HG03097 (cell line): Measurements from ENCODE around the gene ARHGAP26.
A peak's percentile ranks its signal among the peaks of the same experiment; 100 is the strongest.

Experiments used
- ATAC-seq: cut with Tn5 transposase; IDR thresholded peaks from one replicate; pipeline ENCODE4 v1.9.1; 2021; ENCODE audit not compliant: unreplicated experiment, low FRiP score

The ARHGAP26 gene

GRCh38 chr5:142826741-142827492 is 56.7 kb downstream of the ARHGAP26 start:
- peak; percentile 43 for ATAC-seq

DNA sequence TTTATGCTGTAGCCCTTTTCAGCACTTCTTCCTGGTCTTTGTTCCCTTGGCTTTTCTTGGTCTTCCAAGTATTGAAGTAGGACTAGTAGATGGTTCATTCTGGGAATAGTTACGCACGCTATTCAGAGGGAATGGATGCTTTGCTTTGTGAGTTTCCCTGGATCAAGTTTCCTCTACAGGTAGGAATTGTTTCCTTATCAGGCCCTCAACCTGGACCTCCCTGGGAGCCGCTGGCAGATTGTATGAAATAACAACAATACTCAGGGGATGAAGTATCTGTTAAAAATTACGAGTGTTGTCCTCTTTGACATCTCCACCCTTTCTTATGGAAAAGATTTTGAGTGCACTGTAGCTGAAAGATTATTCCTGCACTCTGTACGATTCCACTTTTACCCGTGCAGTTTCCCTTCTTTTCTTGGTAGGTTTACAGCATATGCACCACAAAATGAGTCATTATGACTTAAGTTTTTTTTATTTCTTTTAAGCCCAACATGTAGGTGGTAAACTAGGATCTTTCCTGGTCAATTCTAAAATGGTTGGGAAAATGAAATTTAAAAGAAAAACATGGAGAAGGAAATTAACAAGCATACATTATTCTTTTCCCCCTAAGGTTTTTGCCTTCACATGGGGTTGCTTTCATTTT is 57.9 kb downstream of the ARHGAP26 start:
- no peak for ATAC-seq

GRCh38 chr5:142828797-142829535 is 58.8 kb downstream of the ARHGAP26 start:
- ATAC-seq, result no peak

DNA sequence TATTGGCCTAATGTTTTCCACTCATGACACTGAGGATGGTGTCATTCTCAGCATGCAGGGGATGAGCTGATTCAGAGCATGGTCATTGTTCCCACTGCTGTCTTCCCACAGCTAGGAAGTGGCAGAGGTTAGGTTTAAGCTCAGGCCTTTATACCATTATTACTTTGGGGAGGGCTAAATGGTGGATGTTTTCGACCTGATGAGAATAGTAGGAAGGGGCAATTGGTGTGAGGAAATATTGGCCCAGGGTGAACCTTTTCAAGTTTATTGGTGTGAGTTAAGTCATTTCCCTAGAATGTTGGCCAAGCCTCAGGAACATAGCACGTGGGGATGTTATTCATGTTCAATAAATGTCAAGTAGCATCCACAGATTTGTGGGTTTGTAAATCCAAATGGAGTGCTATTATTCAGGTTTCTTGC is 59.6 kb downstream of the ARHGAP26 start:
- no peak for ATAC-seq

DNA sequence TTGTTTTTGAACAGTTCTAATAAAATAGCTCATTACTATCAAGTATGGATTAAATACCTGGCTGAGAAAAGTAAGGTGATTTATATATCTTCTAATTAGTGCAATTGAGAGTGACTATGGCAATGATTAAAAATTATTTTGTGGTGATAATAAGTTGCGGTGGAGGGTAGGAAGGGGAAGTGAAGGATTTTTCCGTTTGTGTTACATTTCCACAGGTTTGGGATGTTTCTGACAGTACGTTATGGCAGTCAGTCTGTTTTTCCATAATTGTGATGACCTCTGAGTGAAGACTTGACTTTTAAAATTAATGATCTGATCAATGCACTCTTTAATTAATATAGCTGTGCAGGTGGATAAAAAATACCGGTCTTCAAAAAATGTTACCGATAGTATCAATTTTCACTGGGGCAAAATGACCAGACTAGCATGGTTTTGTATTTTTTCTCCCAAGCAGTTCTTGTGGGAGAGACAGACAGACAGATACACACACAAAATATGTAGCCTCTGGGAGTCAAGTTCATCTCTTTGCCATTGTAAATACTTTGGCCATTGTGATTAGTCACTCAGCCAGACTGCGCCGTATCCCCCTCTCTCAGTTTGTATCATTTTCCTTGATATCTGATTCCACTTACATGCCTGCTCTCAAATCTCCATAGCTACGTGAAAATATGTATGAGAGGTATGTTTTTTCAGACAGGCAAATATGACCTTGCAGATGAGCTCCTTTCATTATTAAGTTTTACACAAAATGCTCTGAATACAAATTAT is 60.2 kb downstream of the ARHGAP26 start:
- ATAC-seq, result no peak

GRCh38 chr5:142831009-142831383 is 60.8 kb downstream of the ARHGAP26 start:
- no peak for ATAC-seq

- ATAC-seq, result no peak
These were observed 62.1 kb downstream of the ARHGAP26 start for GRCh38 chr5:142832263-142832662.

GRCh38 chr5:142833517-142834449 is 63.6 kb downstream of the ARHGAP26 start:
- no peak for ATAC-seq

DNA sequence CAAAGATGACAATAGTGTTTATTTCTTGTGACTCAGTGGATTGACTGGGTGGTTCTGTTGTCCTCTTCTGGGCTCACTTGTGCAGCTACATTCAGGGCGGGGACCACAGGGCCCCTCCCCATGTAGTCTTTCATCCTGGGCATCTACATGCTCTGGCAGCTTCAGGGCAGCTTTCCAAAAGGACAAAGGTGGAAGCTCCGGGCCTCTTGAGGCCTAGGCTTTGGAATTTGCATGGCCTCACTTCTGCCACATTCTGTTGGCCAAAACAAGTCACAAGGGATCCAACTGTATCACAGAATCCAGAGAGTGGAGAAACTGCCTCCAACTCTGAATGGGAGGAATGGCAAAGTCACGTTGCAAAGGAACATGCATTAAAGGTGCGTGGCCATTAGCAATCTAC is 64.3 kb downstream of the ARHGAP26 start:
- no peak for ATAC-seq

DNA sequence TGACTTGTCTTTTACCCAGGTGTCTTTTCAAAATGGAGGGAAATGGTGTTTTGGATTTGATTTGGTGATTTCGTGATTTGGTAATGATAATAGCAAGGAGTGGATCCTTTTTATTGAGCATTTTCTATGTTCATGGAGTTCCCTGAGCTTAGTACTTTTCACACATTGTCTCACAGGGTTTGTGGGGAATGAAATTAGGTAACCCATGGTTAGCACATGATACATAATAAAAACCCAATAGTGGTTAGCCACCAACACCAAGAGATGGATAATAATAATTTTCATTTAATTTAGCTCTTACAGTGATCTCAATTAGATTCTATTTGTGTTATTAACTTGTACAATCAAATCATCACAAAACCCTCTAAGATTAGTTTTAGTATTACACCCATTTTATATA is 65.4 kb downstream of the ARHGAP26 start:
- ATAC-seq, result no peak

DNA sequence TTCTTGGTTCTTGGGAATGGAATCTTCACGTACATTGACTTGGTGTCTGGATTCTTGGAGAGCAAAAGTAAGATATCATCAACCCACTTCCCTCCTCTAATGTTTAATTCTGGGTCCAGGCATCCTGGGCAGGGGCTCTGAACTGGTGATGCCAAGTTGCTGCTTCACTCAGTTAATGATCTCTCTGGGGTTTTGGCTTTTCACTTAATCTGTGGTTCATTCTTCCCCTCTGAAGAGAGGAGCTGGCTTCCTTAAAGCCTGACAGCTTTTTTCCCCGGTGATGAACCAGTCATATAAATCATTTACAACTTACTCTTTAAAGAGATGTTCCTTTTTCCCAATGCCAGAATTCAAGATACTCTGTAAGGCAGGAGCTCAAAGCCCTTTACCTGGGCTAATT is 65.9 kb downstream of the ARHGAP26 start:
- ATAC-seq, result peak; percentile 46

DNA sequence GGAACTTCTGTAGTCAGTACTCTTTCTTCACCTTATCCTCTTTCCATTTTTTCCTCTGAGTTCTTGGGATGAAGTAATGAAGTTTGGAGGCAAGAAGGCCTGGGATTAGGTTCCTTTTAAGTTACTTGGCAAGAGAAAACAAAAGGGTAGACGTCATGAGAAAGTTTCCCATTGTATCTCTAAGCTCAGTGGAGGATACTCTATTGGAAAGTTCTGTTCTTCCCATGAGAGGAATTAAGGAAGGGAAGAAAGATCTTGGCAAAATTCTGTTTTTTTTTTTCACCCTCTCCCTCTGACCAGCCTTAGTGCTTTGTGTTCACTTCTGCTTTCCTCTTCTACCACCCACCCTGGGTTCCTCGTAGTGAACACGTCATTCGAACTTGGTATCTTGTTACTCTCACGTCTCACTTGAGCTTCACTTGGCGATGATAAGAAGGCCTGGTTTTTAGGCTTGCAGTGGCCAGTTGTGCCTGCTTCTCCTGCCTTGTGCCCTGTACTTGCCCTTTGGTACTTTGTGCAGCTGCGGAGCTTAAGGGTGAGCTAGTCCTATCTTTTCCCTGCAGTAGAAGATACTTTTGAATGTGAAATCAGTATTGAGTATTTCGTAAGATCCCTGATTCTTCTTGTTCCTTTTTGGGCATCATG is 67.0 kb downstream of the ARHGAP26 start:
- ATAC-seq, result no peak

DNA sequence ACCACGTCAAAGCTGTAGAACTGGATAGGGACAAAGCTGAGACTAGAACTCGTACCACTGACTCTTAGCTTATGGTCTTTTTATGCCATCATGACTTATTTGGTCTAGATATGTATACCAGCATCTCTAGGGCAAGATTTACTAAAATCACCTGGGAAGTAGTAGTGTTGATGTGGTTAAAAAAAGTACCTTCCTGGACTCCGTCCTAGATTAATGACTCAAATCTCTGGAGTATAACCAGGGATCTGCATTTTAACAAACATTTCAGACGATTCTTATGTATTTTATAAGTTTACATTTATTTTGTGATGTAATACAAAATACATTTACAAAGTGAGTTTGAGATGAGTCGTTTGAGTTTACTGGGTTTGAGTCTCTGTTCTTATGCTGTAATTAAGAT is 68.7 kb downstream of the ARHGAP26 start:
- ATAC-seq, result no peak

DNA sequence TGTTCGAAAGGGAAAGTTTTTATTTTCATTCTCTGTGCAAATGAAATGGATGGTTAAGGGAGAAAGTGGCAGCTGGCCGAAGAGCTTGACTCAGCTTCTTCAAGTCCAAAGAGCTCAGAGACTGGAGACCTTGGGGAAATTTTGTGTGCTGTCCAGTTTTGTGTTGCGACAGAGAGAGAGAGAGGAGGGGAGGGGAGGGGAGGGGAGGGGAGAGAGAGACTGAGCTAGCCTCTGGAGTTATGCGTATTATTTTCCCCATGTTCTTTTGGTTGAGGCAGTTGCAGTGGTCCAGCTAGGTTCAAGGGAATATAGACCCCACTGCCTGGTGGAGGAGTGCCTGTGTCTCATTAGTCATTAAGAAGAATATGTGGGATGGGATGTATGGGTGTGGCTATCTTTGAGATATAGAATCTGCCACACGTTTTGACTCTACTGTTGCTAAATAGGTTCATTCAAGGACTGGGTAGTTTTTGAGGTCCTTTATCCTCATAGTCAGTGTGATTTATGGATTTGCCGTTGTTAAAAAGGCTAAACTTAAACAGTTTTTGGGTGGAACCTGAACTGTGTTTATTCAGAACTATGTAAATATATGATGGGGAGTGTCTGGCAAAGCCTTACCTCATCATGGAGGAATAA is 69.7 kb downstream of the ARHGAP26 start:
- ATAC-seq, result no peak

- no peak for ATAC-seq
These were observed 70.4 kb downstream of the ARHGAP26 start for GRCh38 chr5:142840575-142840974.

GRCh38 chr5:142841511-142842265 is 71.5 kb downstream of the ARHGAP26 start:
- no peak for ATAC-seq

- ATAC-seq, result no peak
These were observed 73.1 kb downstream of the ARHGAP26 start for GRCh38 chr5:142842994-142843905.
